ENCODE measurements around the gene CLK4. TPM values are rescaled to one million over a fixed set of nuclear protein-coding genes. Genes with fewer than 3 reads are reported as not detected.

Gene CLK4
- total RNA-seq, 4 donors from 2014 or later = 23.6 to 72.3 (median 39.7) TPM

GRCh38 chr5:178637356-178638074 is 10.7 kb upstream of the CLK4 start:
- Histone ChIP-seq H3K27ac (no peak overlapping the region), H3K4me3 (no peak overlapping the region), H3K4me1 (no peaks in the 10 kb centered on the region), H3K27me3 (no peaks in the 10 kb centered on the region), H3K36me3 (no peaks in the 10 kb centered on the region), H3K9me3 (no peaks in the 10 kb centered on the region)
- TF ChIP-seq, protein P1, sequence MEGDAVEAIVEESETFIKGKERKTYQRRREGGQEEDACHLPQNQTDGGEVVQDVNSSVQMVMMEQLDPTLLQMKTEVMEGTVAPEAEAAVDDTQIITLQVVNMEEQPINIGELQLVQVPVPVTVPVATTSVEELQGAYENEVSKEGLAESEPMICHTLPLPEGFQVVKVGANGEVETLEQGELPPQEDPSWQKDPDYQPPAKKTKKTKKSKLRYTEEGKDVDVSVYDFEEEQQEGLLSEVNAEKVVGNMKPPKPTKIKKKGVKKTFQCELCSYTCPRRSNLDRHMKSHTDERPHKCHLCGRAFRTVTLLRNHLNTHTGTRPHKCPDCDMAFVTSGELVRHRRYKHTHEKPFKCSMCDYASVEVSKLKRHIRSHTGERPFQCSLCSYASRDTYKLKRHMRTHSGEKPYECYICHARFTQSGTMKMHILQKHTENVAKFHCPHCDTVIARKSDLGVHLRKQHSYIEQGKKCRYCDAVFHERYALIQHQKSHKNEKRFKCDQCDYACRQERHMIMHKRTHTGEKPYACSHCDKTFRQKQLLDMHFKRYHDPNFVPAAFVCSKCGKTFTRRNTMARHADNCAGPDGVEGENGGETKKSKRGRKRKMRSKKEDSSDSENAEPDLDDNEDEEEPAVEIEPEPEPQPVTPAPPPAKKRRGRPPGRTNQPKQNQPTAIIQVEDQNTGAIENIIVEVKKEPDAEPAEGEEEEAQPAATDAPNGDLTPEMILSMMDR (IDR thresholded peaks at IDR 0.05) = no peak
- no peak for TF ChIP-seq POLR2A (IDR thresholded peaks at IDR 0.05)
- DNase-seq = no peak
- intact Hi-C loops (cut with DNase I; ENCODE audit: low total_unique reads) = no loop called here

DNA sequence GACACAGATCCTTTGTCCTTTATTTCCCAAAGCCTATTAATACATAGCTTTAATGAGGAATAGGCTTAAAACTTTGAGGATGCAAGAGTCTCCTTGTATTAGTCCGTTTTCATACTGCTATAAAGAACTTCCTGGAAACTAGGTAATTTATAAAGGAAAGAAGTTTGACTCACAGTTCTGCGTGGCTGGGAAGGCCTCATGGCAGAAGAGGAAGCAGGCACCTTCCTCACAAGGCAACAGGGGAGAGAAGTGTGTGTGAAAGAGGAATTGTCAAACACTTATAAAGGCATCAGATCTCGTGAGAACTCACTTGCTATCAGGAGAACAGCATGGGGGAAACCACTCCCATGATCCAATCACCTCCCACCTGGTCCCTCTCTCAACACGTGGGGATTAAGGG is 5.4 kb upstream of the CLK4 start:
- Histone ChIP-seq H3K36me3 (no peaks in the 10 kb centered on the region), H3K27me3 (no peaks in the 10 kb centered on the region), H3K27ac (no peak overlapping the region), H3K4me1 (no peaks in the 10 kb centered on the region), H3K9me3 (no peaks in the 10 kb centered on the region), H3K4me3 (no peak overlapping the region)
- intact Hi-C loops (cut with DNase I; ENCODE audit: low total_unique reads) = no loop called here
- TF ChIP-seq, protein P1 (IDR thresholded peaks at IDR 0.05) = no peak
- TF ChIP-seq POLR2A (IDR thresholded peaks at IDR 0.05) = no peak
- DNase-seq = no peak

DNA sequence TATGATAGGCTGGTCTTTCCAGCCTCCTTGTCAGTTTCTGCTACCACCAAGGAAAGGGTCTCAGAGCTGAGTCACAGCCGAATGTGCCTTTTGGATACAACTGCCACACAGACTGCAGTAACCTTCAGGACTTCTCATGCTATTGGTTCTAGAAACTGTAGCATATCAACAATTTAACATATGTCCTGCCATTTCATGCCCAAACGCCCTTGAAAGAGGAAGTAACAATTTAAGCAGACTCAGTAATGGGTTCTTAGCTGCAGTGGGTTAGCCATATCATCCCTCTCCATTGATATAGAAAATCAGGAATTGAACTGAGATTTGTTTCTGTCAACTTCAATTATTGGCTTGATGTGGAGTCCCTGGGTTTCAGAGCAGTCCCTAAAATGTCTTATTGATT is 4.1 kb upstream of the CLK4 start:
- TF ChIP-seq, protein P1 (IDR thresholded peaks at IDR 0.05) = no peak
- no peak for TF ChIP-seq POLR2A (IDR thresholded peaks at IDR 0.05)
- H3K4me1 ChIP-seq = no peaks in the 10 kb centered on the region

DNA sequence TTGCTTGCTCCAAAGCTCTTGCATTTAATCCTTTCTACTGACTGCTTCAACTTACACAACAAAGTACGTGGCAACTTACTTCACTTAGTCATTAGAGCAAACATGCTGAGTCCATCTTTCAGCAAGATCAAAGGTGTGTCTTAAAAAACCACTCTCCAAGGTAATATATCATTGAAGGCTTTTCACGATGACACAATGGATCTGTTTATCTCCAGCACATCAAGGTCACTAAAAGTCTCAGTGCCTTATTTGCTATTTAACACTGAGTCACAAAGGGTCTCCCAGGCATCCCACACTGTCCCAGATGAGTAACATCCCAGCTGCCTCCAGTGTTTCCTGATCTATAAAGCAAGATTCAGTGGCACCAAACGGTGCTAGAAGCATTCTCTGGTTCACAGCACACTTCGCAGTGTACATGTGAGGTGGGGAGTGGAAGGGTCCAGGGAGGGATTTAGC is 3.7 kb upstream of the CLK4 start:
- Histone ChIP-seq H3K9me3 (no peaks in the 10 kb centered on the region), H3K4me1 (no peaks in the 10 kb centered on the region), H3K27me3 (no peaks in the 10 kb centered on the region), H3K36me3 (no peaks in the 10 kb centered on the region), H3K4me3 (no peak overlapping the region), H3K27ac (no peak overlapping the region)
- TF ChIP-seq POLR2A (IDR thresholded peaks at IDR 0.05) = no peak
- TF ChIP-seq, protein P1 (IDR thresholded peaks at IDR 0.05) = no peak
- intact Hi-C loops (cut with DNase I; ENCODE audit: low total_unique reads) = no loop called here
- DNase-seq = no peak

More for the DNA sequence above, 4.1 kb upstream of the CLK4 start:
- Histone ChIP-seq H3K4me3 (no peak overlapping the region), H3K9me3 (no peaks in the 10 kb centered on the region), H3K27ac (no peak overlapping the region), H3K27me3 (no peaks in the 10 kb centered on the region), H3K36me3 (no peaks in the 10 kb centered on the region)
- intact Hi-C loops (cut with DNase I; ENCODE audit: low total_unique reads) = no loop called here
- DNase-seq = no peak

DNA sequence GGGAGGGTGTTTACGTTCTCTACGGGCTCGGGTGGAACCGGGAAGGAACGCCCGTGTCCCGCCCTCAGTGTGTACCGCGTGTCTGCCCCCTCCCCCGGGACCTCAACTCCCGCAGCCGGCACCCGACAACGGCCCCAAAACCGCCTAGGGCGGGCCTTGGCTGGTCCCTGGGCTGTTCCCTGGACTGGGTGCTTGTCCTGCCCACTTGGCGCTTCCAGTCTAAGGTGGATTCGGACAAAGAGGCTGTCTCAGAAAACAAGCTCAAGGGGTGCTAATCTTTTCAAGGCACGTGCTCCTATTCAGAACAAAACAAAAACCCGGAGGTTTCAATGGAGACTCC is 379 bp upstream of the CLK4 start:
- Histone ChIP-seq H3K4me3 (peak overlapping the region; percentile 52 to 86), H3K27me3 (no peaks in the 10 kb centered on the region), H3K9me3 (no peaks in the 10 kb centered on the region), H3K36me3 (no peaks in the 10 kb centered on the region), H3K27ac (peak overlapping the region; percentile 91 to 96), H3K4me1 (peaks cover 0 to 6% of the 10 kb centered on the region in 2 donors)
- TF ChIP-seq, protein P1 (IDR thresholded peaks at IDR 0.05) = no peak
- TF ChIP-seq POLR2A (IDR thresholded peaks at IDR 0.05) = no peak
- intact Hi-C loops (cut with DNase I; ENCODE audit: low total_unique reads) = no loop called here
- DNase-seq = no peak
